Left cardiac atrium (tissue), 4 donors: ENCODE measurements around the gene TNFAIP1. TPM values are rescaled to one million over a fixed set of nuclear protein-coding genes. Genes with fewer than 3 reads are reported as not detected.
"Not testable (repeated sequence)": the region's sequence is repeated elsewhere in the genome, so short reads cannot be mapped to it uniquely, and the experiment has no call there.

Experiments
- ATAC-seq, 2 donors: fragments of 200-7000 bp; cut with Tn5 transposase; one replicate each; pipeline ENCODE4 v1.9.1; 2020; ENCODE audit warnings: mild to moderate bottlenecking in 2 of 2, moderate library complexity in 2 of 2
- DNase-seq: peaks from one replicate; pipeline ENCODE4 v3.0.0-alpha.2; 2020
- intact Hi-C, 2 donors: fragments of 100-400 bp; cut with DNase I; formaldehyde crosslinking; loops; one replicate each; pipeline versions ENCODE4 v1.14.1 to v1.15.1; 2022 to 2023
- total RNA-seq, 2 donors: library from RNA; stranded (reverse); fragmentation: NEBNext Ultra II Directional; extraction: Animal tissue kit (Norgen Biotek cat#: 25700); gene quantifications; one replicate each; pipeline ENCODE4 v1.2.1, GENCODE V29; 2021
- donor health status: DM: no; HTN: yes; CAD: no.
- donor health status: DM: no; HTN: yes; CAD: no; lungs with severe emphysema.
- donor health status: DM: yes; HTN: yes; CAD: no.
- donor health status: Dilated cardiomyopathy.

Gene TNFAIP1
- total RNA-seq, 2 donors from 2014 or later: 26.4 to 83.8 TPM

- DNase-seq (no peak), ATAC-seq (no peak)
- intact Hi-C loops: no loop called here
These were observed 15.1 kb upstream of the TNFAIP1 start for GRCh38 chr17:28320215-28321061.

DNA sequence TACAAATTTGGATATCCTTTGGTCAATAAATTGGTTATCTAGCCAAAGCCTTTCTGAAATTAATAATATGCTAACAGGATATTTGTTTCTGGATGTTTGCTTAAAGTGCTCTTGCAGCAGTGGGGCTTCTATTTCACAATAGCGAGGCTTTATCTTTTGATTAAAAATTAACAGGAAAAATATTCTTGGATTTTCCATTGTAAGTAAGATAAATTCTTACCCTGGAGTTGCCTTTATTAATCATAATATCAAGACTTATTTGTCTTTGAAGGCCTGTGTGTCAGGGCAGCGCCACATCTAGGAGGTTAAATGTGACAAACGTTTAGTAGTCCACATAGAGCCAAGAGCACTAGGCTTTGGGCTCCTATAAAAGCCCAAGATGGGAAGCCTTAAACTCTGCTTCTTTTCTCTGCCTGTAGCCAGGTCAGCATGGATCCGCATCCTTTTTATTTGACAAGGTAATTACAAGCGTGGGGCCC, 11.3 kb upstream of the TNFAIP1 start:
- DNase-seq: no peak
- ATAC-seq: no peak
- intact Hi-C loops: no loop called here

DNA sequence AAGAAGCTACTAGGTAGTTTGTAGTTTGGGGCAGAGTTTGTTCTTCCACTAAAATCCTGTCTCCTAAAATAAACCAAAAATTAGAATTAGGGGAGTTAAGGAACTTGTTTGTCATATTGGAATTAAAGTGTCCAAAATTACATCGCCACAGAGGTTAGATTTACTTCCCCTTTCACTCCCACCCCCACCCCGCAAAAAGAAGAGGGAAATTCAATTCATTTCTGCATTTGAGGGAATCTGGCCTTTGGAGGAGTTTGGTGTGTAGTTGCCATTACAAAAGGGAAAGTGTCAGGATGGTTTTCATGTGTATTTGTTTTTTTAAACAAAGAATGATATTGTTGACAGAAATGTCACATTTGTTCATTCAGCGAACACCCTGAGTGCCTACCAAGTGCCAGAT, 10.8 kb upstream of the TNFAIP1 start:
- intact Hi-C loops: no loop called here
- ATAC-seq: no peak
- DNase-seq: no peak

DNA sequence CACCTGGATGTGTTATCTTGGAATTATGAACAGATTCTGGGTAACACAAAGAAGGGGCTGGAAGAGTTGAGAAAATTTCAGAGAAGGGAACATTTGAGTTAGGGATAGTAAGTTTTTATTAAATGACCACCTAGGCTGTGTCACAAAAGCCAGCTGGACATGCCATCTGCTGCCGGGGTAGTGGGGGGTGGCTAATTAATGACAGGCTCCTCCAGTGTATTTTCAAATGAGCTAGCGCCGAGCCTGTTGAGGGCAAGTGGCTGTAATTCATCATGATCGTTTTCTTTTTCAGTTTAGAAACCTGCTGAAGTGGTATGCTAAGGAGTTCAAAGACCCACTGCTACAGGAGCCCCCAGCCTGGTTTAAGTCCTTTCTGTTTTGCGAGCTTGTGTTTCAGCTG, 10.3 kb upstream of the TNFAIP1 start:
- ATAC-seq (no peak), DNase-seq (no peak)
- intact Hi-C loops: no loop called here

DNA sequence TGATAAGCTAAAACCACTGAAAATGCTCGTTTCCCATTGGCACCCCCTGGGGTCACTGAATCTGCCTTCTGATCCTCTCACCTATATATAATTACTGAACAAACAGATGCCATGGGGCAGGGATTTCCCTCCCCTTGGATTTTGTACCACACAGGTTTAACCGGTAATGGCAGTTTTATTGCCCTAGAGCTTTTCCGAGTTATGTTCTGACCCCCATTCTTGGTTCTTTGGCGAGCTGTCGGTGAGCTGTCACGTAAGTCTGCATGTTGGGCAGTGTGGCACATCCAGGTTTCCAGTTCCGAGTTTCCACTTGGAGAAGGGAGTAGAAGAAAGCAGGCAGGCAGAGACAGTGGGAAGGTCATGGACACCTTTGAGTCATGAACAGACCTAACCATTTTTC, 9.4 kb upstream of the TNFAIP1 start:
- no peak for DNase-seq
- intact Hi-C loops: no loop called here

GRCh38 chr17:28327031-28327607, 8.4 kb upstream of the TNFAIP1 start:
- DNase-seq (no peak), ATAC-seq (no peak)
- intact Hi-C loops: no loop called here

More for the DNA sequence above, 9.4 kb upstream of the TNFAIP1 start:
- ATAC-seq: no peak

- intact Hi-C loops: no loop called here
- DNase-seq (no peak), ATAC-seq (no peak)
These were observed 7.9 kb upstream of the TNFAIP1 start for GRCh38 chr17:28327709-28328108.

DNA sequence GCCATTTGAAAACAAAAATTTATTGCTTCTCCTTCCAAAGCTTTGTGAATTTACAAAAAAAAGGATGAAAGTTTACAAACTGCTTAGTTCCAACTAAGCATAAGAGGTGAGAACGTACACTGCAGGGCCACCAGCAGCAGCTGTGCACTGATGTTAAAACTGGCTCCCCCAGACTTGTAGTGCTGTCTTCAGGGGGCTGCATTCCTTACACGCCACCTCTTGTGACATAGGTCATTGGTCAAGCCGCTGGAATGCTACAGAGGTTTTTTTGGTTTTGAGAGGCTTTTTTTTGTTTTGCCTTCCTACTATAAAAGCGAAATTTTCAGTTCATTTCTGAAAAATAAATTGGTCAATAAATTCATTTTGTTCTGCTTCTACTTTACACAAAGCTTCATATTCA, 7.2 kb upstream of the TNFAIP1 start:
- DNase-seq (no peak), ATAC-seq (no peak)
- intact Hi-C loops: no loop called here

DNA sequence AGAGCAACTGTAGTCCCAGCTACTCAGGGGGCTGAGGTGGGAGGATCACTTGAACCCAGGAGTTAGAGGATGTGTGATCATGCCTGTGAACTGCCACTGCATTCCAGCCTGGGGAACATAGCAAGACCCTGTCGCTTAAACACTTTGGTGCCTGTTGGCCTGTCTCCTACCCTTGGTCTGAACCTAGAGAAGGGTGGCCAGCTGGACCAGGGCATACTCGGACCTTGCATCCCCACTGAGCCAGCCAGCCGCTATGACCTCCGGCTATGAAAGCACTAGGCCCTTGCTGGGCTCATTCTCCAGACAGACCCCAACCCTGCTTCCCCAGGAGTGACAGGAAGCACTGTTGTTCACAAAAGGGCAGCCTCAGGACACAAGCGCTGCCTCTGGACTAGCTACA, 4.9 kb upstream of the TNFAIP1 start:
- no peak for ATAC-seq
- intact Hi-C loops: no loop called here
- DNase-seq: no peak

DNA sequence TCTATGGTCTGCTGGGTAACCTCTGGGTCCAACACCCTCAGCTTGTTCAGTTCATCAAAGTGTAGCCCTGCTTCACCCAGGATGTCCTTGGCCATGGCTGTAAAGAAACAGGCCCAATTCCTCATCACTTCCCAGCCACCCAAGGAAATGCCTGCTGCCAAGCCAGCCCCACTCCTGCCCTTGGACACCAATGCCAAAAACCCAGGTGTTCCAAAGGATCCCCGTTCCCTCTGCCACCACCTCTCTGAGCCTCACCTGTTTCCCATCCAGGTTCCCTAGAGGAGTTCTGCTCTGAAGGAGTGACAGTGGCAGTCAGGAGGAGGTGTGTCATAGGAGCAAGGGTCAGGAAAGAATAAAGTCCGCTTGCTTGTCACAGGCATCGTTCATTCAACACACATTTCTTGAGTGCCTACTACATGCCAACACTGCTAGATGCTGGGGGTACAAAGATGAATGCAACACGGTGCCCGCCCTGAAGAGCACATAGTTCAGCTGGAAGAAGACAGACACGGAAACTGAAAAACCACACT, 3.6 kb upstream of the TNFAIP1 start:
- DNase-seq: no peak
- ATAC-seq: no peak
- intact Hi-C loops: no loop called here

- DNase-seq: no peak
- intact Hi-C loops: no loop called here
- ATAC-seq: no peak
These were observed 2.3 kb upstream of the TNFAIP1 start for GRCh38 chr17:28333083-28333746.

DNA sequence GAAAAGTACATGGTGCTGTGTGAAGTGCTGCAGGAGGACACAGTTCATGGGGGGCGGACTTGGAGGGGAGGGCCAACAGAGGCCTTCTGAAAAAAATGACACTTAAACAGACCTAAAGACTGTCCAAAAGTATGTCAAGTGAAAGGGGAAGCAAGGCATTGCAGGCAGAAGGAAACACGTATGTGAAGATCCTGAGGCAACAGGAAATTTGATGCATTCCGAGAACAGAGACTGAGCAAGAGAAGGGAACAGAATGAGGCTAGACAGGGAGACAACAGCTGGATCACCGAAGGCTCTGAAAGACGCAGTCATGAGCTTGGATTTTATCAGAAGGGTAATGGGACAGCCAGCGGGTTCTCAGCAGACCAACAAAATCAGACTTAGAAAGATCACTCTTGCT, 1.4 kb upstream of the TNFAIP1 start:
- no peak for DNase-seq
- ATAC-seq: no peak
- intact Hi-C loops: no loop called here

DNA sequence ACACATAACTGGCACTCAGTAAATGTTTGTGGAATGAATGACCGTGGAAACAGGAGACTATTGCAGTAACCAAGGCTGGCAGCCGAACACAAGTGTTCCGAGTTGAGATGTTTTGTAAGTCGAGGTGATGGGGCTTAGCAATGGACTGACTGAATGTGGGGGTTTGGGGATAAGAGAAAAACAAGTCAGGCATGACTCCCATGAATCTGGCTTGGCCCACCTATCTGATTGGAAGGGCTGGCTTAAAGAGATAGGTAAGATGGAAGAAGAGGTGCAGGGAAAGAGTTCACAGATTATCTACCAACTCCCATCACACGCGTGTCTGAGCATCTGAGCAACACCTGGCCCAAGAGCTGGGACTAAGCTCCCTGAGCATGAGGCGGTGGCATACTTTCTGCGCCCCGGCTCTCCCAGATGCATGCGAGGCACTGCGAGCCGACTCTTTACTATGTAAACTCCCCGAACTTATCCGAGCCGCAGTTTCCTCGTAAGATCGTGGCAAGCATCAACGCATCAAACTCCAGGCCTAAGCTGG, 828 bp upstream of the TNFAIP1 start:
- DNase-seq (no peak), ATAC-seq (no peak)
- intact Hi-C loops: no loop called here

GRCh38 chr17:28335959-28336871, 654 bp downstream of the TNFAIP1 start:
- peak; percentile 86 for DNase-seq
- intact Hi-C loops: no loop called here
- ATAC-seq: peak; percentile 9 to 54

DNA sequence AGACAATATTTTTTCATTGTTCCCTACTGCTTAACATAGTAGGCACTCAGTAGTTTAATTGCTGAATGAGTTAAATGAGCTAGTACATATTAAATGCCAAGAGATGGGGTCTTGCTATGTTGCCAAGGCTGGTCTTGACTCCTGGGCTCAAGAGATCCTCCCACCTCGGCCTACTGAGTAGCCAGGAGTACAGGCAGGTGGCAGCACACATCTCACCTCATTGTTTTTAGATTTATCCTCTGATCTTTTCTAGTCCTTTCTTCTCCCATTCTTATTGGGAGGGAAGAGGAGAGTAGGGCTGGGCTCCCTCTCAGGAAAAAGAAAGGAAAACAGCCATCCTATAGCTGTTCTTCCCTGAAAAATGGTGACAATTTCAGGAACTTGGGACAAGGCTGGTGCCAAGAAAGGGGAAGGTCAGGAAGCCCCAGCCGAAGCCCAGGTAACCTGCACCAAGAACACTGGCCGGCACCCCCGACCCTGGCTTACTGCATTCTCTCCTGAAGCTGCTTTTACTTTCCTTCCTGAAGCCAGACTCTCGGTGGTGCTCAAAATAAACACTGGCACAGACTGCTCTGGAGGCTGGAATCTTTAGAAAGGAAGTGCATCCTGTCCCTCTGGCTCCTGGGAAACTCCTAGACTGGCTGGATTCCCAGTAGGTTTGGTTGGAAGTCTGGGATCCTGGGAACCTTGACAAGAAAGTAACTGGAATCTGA, 2.7 kb downstream of the TNFAIP1 start:
- intact Hi-C loops: no loop called here
- ATAC-seq (no peak), DNase-seq (peak; percentile 44)

DNA sequence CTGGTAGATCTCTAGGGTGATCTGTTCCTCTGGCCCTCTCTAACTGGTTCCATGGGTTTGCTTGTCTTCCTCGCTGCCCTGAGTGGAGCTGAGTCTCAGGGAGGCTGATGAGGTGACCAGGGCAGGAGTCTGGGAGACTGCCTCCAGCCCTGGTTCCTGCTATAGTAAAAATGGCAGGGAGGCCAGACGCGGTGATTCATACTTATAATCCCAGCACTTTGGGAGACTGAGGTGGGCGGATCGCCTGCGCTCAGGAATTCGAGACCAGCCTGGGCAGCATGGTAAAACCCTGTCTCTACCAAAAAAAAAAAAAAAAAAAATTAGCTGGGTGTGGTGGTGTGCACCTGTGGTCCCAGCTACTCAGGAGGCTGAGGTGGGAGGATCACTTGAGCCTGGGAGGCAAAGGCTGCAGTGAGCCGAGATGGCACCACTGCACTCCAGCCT, 3.2 kb downstream of the TNFAIP1 start:
- DNase-seq, intact Hi-C loops: not testable (repeated sequence)

DNA sequence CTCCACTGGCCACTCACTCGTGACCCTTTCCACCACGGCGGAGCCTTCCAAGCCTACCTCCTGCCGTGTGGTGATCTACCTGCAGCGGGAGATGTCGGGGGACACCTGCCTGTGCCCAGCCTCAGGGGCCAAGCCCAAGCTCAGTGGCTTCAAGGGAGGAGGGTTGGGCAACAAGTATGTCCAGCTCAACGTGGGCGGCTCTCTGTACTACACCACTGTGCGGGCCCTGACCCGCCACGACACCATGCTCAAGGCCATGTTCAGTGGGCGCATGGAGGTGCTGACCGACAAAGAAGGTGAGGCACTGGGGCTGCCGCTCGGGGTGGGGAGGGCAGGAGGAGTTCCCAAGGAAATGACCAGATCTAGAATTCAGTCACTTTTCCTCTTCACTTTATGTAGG, 3.9 kb downstream of the TNFAIP1 start:
- DNase-seq (no peak), ATAC-seq (no peak)
- intact Hi-C loops: no loop called here

More for the DNA sequence above, 3.2 kb downstream of the TNFAIP1 start:
- not testable (repeated sequence) for ATAC-seq

DNA sequence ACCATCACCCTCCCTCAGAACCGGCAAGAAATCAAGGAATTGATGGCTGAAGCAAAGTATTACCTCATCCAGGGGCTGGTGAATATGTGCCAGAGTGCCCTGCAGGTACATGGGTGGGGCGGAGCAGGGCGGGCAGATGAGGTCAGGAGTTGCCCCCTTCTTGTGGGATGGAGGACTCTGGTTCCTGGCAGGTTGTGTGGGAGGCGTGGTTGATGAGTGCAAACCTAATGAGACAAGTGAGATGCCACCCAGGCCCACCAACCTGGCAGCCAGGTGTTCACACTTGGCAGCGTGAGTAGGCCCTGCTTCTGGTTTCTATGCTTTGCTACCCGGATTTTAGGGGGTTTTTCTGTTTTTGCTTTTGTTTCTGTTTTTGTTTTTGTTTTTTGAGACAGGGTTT, 4.8 kb downstream of the TNFAIP1 start:
- no peak for ATAC-seq
- intact Hi-C loops: no loop called here
- no peak for DNase-seq
